GM21390 (cell line): ENCODE data around the gene KRTAP10-1.
"Not testable (repeated sequence)": the region's sequence is repeated elsewhere in the genome, so short reads cannot be mapped to it uniquely, and the experiment has no call there.

ENCODE experiments used
- ATAC-seq: cut with Tn5 transposase; IDR thresholded peaks from one replicate; pipeline ENCODE4 v1.9.1; 2021; ENCODE audit not compliant: unreplicated experiment

The KRTAP10-1 gene

DNA sequence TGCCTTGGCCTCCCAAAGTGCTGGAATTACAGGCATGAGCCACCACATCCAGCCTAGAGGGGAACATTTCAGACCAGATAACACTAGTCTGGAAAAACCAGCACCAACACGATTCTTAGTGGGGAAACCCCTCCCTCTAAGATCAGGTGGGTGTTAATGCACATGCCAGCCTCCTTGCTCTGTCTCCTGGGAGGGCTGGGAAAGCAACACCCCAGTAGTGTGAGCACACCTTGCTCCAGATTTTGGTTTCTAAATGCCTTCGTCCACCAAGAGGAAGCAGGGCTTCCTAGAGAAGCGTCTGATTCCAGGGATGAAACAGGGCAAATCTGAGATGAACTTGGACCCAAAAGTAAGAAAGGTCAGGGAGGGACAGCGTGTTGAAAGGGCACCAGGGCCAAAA lies 31.3 kb upstream of the KRTAP10-1 start:
- ATAC-seq = no peak

DNA sequence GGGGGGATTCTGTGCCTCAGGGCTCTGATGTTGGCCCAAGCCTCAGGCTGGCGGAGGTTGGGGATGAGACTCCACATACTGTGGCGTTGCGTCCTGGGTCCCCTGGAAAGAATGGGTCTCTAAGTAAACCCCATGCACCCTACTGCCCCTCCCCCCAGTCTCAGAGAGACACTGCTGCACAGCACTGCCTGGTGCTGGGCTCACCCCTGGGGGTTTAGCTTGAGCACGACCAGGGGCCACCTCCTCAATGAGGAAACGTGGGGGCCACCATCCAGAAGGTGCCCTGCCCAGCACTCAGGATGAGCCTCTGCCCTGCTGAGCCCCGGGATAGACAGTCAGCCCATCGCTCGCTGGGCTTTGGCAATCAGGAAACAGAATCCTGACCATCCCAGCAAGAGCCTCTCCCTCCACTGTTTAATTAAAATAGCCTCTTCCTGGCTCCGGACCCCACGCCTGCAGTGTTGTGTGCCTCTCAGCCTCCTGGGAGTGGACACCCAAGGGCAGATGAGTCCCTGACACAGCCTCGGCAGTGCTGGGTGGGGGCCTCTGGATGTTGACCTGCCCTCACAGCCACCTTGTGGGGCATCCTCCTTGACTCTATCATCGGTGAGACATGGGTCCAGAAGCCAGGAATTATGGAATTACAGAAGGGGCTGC lies 30.0 kb upstream of the KRTAP10-1 start:
- no peak for ATAC-seq

DNA sequence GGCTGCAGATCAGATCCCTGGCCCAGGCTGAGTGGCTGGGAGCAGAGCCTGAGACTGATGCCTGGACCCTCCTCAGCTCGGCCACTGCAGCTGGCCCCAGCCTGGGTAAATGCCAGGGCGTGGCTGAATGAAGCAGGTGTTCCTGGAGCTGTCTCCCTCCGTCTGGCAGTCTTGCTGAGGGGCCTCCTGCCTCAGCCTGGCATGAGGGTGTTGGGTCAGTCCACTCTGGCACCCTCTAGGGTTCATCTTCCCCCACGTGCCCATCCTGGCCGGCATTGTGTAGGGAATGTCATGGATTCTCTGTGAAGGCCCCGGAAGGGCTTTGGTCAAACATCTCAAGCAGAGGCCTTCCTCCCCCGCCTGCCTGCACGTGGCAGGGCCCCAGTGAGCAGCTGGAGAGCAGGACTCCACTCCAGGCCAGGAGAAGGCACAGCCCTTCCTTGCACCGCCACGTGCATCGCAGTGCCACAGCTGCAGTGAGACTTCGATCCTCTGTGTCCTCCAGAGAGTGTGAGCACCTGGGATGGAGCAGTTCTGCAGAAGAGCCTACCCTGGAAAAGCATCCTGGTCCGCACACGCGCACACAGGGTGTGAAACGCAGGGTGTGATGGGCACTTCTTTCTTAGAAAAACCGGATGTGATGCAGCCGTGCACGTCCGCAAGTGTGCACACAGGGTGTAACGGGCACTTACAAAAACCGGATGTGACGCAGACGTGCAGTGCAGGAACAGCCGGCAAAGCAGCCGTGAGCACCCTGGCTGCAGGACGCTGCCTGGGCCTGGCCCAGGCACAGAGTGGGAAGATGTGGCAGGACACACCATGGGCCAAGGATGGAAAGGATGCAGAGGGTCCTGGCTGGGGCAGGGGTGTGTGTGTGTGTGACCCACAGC lies 28.9 kb upstream of the KRTAP10-1 start:
- no peak for ATAC-seq

DNA sequence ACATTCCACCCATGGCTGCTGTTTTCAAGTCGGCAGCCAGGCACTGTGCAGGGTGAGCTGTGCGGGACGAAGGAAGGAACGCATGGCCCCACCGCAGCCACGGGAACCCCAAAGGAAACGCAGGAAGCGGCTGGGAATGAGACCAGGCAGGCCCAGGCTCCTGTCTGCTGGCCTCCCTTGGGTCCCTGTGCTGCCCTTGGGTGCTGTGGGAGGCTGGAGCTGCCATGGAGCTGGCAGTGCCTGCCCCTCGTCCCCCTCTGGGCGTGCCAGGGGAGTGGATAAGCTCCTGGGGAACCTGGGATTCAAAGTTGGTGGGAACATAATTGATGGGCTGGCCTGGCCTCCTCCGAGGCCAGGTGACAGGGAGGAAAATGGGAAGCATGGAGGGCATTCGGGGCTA lies 28.3 kb upstream of the KRTAP10-1 start:
- ATAC-seq = no peak

DNA sequence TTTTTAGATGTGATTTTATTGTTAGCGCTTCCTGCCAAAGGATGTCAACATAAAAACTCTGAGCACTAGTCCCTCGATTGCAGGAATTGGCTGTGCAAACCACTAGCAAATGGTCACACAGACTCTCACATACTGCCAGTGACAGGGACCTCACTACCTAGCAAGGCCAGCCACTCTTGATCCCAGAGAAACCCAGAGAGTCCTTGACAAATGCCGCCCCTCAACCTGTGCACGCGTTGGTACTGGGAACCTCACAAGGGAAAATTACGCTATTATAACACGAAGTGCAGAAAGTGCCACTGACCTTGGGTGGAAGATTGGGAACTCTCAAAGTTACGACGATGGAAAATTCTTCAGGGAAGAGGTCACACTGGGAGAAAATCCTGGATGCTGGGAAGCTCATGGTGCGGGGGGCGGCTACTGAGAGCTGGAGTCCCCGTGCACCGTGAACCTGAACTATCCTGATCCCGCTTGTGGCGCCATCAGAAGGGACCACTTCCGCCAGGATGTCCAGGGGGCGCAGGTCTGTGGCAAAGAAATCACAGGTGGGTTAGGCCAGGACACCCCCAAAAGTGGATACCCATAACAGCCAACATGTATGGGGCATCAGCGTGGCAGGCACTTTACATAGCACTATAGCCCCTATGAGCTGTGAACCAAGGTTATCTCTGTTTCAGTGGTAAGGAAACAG lies 27.6 kb upstream of the KRTAP10-1 start:
- ATAC-seq = no peak

DNA sequence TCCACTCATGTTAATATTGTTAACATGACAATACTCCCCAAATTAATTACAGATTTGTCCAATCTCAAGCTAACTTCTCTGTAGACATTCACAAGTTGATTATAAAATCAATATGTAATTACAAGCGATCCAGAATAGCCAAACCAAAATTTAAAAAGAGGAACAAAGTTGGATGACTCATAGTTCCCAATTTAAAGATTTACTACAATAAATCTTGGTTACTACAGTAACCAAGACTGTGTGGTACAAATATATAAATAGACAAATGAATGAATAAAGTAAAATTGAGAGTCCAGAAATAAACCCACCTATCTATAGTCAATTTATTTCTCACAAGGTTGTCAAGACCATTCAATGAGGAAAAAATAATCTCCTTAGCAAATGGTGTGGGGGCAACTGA lies 26.4 kb upstream of the KRTAP10-1 start:
- no peak for ATAC-seq

DNA sequence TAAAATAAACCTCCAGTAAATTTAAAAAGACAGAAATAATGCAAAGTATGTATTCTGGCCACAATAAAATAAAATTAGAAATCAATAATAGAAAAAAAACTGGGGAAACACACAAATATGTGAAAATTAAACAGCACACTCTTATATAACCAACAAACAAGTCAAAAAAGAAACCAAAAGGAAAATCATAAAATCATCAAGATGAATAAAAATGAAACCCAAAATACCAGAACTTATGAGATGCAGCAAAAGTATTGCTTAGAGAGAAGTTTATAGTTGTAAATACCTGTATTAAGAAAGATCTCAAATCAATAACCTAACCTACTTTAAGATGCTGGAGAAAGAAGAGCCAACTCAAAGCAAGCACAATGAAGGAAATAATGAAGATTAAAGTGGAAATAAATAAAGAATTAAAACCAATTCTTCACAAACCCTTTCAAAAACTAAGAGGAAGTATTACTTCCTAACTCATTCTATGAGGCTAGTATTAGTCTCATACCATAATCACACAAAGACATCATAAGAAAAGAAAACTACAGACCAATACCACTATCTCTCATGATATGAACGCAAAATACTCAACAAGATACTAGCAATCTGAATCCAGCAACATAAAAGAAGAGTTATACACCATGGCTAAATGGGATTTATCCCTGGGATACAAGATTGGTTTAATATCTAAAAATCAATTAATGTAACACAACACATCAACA lies 25.0 kb upstream of the KRTAP10-1 start:
- ATAC-seq = no peak

DNA sequence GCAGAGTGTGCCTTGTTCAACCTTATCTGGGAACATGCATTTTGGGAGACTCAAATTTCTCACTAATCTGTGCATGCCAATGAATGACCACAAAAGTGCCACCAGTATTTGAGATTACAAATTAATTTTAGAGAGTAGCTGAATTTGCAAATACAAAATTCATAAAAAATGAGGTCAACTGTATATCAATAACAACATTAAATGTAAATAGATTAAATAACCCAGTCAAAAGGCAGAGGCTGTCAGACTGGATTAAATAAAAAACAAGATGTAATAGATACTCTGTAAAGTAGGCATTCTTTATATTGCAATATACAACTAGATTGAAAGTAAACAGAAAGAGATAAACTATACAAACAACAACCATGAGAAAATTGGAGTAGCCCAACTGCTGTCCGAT lies 24.1 kb upstream of the KRTAP10-1 start:
- no peak for ATAC-seq

DNA sequence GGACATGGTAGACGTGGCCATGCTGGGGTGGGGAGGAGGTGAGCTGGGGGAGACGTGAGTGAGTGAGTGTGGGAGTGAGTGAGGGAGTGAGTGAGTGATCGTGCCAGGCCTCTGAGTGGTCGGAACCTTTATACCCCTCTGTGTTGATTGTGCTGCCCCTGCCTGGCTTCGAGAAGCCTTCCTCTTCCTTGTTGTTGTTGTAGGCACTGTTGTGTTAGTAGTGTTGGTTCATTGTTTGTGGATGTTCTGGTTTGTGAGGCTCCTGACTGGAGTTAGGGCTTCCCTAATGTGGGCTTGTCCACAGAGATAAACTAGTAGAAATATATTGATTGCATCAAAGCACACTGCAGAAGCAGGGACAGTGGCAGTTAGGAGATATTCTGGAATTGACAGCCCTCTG lies 18.7 kb upstream of the KRTAP10-1 start, which contains the start of gene KRTAP10-3:
KRTAP10-3 (minus strand) TSS at position 101 of the 400 bp plus-strand sequence; CDS start at position 21, 80 bp downstream.
- ATAC-seq = no peak

DNA sequence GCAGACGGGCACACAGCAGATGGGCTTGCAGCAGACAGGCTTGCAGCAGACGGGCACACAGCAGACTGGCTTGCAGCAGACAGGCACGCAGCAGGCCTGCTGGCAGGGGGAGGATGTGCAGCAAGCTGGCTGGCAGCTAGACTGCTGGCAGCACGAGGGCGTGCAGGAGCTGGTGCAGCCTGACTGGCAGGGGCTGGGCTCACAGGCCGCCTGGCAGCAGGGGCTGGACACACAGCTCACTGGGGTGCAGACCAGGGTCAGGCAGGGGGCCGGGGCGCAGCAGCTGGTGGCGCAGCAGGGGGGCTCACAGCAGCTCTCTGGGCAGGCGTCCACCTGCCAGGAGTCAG lies 18.3 kb upstream of the KRTAP10-1 start:
- not testable (repeated sequence) for ATAC-seq

DNA sequence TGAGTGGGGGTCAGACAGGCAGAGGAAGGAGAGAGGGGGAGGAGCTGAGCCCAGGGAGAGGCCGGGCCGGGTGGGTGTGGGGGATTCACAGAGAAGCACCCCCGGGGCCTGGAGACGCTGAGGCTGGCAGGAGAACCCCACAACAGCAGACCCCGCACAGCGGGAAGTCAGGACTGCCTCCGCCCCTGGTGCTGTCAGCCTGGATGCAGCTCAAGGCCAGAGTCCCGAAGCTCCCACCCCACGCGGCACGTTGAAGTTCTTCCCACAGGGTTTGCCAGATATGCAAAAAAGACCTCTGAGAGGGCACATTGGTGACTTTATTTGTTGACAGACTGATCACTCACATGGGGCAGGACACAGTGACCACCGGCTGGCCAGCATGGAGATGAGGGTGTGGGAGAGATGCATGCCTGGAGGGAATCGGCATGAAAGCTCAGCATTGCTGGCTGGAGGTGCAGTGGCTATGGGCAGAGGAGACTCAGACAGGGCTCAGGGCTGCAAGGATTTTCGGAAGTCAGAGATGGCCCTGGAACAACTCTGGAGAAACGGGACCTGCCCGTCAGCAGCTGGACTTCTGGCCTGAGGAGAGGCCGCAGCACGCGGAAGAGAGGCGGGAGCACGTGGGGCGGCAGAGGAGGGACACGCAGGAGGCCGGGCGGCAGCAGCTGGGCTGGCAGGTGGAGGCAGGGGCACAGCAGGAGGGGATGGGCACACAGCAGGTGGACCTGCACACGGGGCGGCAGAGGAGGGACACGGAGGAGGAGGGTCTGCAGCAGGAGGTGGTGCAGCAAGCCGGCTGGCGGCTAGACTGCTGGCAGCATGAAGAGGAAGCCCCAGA lies 17.7 kb upstream of the KRTAP10-1 start:
- no peak for ATAC-seq

DNA sequence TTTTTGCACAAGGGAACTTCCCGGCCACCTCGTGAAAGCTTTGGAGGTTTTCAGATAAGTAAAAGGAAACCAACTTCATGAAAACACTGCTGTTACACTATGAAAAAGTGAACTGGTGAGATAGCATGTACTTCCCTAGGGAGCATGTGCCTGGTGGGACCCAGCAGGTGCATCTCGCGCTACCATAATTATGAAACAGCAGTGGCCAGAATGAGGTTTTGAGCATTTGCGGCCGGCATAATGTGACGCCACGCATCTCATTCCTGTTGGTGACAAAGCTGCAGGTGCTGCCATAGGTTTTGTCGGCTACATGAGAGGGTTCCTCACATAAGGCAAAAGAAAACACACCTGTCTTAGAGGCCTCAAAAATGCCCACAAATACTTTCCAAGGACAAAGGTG lies 16.9 kb upstream of the KRTAP10-1 start:
- ATAC-seq = no peak

DNA sequence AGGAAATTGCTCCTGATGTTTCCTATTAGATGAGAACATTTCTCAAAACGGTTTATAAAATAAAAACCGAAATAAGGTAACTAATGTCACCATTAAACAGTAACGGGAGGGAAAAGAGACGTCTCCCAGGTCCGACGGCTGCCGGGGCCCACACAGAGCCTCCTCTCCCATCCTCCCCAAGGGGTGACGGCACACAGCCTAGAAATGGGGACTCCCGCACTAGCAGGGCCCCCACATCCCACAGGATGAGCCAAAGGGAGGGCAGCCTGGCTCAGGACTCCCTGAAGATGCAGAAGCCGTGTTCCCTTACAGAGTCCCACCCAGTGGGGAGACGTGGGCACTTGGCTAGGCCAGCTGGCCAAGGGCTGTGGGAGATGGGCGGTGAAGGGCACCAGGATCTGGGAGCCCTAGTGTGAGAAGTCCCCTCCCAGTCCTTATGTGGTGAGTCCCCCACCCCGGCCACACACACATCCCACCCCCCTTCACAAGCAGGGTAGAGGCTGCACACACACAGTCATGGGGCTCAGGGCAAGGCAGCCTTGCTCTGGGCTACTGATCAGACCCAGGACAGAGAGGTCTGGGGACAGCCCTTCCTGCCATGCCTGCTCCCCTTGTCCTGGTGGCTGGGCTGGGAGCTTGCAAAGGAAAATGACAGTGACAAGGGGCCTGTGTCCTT lies 15.3 kb upstream of the KRTAP10-1 start:
- no peak for ATAC-seq

DNA sequence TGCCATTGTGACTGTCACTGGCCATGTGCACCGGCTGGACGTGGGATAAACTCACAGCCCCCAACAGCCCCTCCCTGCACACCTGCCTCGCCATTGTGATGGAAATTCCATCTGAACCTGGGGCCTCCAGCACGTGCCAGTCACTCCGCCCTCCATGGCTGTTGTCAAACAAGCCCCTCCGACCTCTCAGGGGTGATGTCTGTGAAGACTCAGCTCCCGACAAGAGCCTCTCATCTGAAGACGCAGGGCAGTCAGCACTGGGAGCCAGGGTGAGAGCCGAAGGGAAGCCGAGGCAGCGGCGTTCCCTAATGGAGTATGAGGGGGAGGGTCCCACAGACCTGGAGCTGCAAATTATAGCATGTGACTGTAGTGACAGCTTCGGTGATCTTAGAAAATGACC lies 12.7 kb upstream of the KRTAP10-1 start:
- no peak for ATAC-seq

DNA sequence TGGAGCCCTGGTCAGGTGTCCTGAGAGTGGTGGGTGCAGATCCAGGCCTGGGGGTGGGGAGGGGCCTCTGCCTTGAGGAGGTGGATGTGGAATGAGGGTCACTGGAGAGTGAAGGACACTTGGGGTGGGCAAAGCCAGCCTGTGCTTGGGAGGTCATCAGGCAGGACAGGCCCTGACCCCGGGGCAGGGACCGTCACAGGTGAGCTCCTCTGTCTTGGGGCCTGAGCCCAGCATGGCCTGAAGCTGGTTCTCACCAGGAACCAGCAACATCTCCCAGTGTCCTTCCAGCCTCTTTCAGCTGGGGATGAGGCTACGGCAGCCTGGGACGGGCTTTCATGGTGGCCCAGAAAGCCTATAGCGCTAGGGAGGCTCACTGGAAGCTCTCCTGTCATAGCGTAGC lies 12.1 kb upstream of the KRTAP10-1 start:
- no peak for ATAC-seq

DNA sequence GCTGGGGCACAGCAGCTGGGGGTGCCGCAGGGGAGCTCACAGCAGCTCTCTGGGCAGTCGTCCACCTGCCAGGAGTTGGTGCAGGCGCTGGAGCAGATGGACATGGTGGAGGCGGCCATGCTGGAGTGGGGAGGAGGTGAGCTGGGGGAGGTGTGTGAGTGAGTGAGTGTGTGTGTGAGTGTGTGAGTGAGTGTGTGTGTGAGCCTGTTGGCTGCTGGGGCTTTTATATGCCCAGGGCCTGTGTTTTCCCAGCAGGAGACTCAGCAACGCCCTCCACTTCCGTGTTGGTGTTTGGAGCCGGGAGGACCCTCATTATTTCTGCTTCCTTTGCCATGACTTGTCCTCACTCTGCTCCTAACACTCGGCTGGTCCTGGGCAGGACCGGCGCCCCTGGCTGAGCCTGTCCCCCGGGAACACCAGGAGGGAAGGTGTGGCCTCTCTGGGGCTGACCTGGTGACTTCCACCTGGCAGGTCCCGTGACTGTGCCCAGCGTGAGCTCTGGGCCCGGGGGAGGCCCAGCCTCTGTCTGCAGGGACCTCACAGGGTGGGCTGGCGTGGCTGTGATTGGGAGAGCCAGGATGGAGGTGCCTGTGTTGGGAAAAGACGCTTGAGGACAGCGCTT lies 11.5 kb upstream of the KRTAP10-1 start, which contains the start of gene KRTAP10-2:
KRTAP10-2 (minus strand) TSS at position 166 of the 622 bp plus-strand sequence; CDS start at position 119, 47 bp downstream.
- ATAC-seq = no peak

DNA sequence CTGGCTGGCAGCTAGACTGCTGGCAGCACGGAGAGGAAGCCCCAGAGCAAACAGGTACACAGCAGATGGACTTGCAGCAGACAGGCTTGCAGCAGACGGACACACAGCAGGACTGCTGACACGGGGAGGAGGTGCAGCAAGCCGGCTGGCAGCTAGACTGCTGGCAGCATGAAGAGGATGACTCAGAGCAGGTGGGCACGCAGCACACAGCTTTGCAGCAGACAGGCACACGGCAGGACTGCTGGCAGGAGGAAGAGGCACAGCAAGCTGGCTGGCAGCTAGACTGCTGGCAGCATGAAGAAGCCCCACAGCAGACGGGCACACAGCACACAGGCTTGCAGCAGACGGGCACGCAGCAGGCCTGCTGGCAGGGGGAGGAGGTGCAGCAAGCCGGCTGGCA lies 10.8 kb upstream of the KRTAP10-1 start:
- ATAC-seq = no peak

DNA sequence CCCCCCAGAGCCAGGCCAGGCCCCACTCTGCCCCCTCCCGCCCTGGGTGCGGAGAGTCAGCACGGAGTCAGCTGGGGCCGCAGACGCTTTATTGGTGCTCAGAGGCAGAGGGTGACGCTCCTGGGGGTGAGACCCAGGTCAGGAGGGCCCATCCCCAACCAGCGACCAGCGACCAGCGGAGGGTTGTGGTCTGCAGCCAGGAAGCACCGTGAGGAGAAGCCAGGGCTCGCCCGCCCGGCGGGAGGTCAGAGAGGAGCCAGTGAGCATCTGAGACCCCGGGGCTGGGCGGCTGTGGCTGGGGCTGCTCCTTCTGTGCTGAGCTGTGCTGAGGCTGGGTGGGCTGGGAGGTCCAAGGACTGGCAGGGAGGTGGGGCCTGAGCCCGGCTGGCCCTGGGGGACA lies 10.3 kb upstream of the KRTAP10-1 start:
- ATAC-seq = not testable (repeated sequence)

DNA sequence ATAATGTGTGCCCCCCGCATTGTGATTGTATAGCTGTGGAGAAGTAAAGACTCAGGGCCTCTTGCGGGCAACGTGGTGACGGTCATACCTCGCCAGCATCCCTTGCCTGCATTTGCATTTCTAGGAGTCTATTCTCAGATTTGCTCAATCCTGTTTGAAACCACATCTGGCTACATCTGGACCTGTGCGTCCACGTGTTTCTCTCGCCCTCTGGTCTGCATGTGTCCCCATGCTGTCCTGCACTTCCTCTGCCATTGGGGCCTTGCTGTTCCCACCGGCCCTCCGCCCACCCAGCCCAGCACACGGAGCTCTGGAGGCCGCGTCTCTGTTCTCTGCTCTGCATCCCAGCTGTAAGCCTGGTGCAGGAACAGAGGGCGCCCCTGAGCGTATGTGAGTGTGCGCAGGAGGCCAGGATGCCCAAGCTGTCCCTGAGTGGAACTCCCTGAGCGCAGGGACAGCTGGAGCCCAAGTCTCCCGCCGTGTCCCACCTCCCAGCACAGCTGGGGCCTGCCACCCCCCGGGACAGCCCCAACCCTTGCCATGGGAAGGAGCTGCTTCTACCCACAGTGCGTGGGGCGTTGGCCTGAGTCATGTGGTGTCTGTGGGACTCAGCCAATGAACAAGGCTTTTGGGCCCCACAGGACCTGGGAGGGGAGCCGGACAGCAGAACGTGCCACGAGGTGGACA lies 9.7 kb upstream of the KRTAP10-1 start:
- ATAC-seq = no peak
